DND-41 (cell line): ENCODE data around the gene ZKSCAN5.

Source experiments
- ATAC-seq: fragments of 200-7000 bp; cut with Tn5 transposase; 3 replicates; pipeline ENCODE4 v1.9.1; 2021; ENCODE audit warnings: low read depth; ENCODE audit not compliant: insufficient read depth
- DNase-seq: peaks from one replicate; pipeline ENCODE4 v3.0.0-alpha.2; 2020
- H2AFZ ChIP-seq: 2 replicates; pipeline ENCODE4 v1.6.0; 2012; ENCODE audit warnings: low read depth, low read length
- H3K27ac ChIP-seq: 2 replicates; pipeline ENCODE4 v1.5.1; 2012; ENCODE audit warnings: low read length, inconsistent platforms
- H3K27me3 ChIP-seq: fragments of 200-600 bp; sonication (generic); 2 replicates; pipeline ENCODE4 v1.6.0; 2012; ENCODE audit warnings: low read length, mild to moderate bottlenecking, inconsistent platforms; ENCODE audit not compliant: insufficient read depth, poor library complexity
- H3K36me3 ChIP-seq: 2 replicates; pipeline ENCODE4 v1.5.1; 2012; ENCODE audit warnings: low read length, inconsistent platforms; ENCODE audit not compliant: insufficient read depth
- H3K4me1 ChIP-seq: 2 replicates; pipeline ENCODE4 v1.5.1; 2012; ENCODE audit warnings: mild to moderate bottlenecking, low read length; ENCODE audit not compliant: insufficient read depth
- H3K4me2 ChIP-seq: 2 replicates; pipeline ENCODE4 v1.6.0; 2012; ENCODE audit warnings: mild to moderate bottlenecking, moderate library complexity, low read length, inconsistent platforms; ENCODE audit not compliant: insufficient read depth
- H3K4me3 ChIP-seq, 2 experiments: fragments of 200-600 bp in 1 of 2; shearing (Covaris generic) in 1 of 2; 2 replicates each; pipeline ENCODE4 v1.5.1; 2012 to 2016; ENCODE audit warnings: inconsistent platforms in 2 of 2, low read length in 2 of 2, mild to moderate bottlenecking in 2 of 2, low read depth in 1 of 2, moderate library complexity in 1 of 2
- H3K79me2 ChIP-seq: 2 replicates; pipeline ENCODE4 v1.6.0; 2012; ENCODE audit warnings: low read length, inconsistent platforms; ENCODE audit not compliant: insufficient read depth
- H3K9ac ChIP-seq: 2 replicates; pipeline ENCODE4 v1.6.0; 2012; ENCODE audit warnings: low read depth, mild to moderate bottlenecking, inconsistent platforms, low read length, moderate library complexity
- H3K9me3 ChIP-seq: 2 replicates; pipeline ENCODE4 v1.5.1; 2012; ENCODE audit warnings: low read length, moderate library complexity, mild to moderate bottlenecking, inconsistent platforms; ENCODE audit not compliant: insufficient read depth, severe bottlenecking
- H4K20me1 ChIP-seq: 2 replicates; pipeline ENCODE4 v1.6.0; 2012; ENCODE audit warnings: low read length; ENCODE audit not compliant: insufficient read depth
- EZH2 ChIP-seq: IDR thresholded peaks from 3 replicates; pipeline ENCODE4 v1.6.1; 2012; ENCODE audit warnings: borderline replicate concordance, low read depth, mild to moderate bottlenecking, moderate library complexity, low read length, inconsistent platforms; ENCODE audit not compliant: severe bottlenecking
- TF ChIP-seq, protein P1 (sequence below): IDR thresholded peaks from 2 replicates; pipeline ENCODE4 v1.5.1; 2012; ENCODE audit warnings: borderline replicate concordance, low read length, moderate library complexity, mild to moderate bottlenecking; ENCODE audit not compliant: poor library complexity, severe bottlenecking; ENCODE audit errors: extremely low read depth

ZKSCAN5 gene

GRCh38 chr7:99557196-99557607 lies 52.7 kb downstream of the ZKSCAN5 start:
- Histone ChIP-seq H3K9ac (peak overlapping the region; percentile 99), H3K36me3 (peaks cover 67% of the 10 kb centered on the region)

DNA sequence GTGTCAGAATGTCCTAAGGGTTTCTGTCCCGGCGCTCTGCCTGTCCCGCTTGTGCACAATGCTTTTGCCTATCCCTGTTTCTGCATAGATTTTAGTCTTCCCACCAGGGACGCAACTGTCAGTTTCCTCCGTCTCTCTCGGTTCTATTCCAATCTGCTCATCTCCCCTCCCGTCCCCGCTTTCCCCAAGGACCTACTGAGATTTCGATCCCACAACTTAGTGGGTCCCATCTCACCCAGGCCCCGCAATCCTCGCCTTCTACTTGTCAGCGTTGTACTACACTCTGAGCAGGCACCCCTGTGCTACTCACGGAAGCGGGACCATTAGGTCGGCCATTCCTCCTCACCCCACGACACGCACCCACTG lies 53.5 kb downstream of the ZKSCAN5 start:
- Histone ChIP-seq H3K27ac (peak overlapping the region; percentile 99), H3K4me2 (peak overlapping the region; percentile 89), H2AFZ (peak overlapping the region; percentile 97), H3K9ac (peak overlapping the region; percentile 99), H3K9me3 (no peaks in the 10 kb centered on the region), H4K20me1 (peaks cover 27% of the 10 kb centered on the region; the same call in 1 of the 2 replicates), H3K36me3 (peaks cover 74% of the 10 kb centered on the region), H3K27me3 (no peaks in the 10 kb centered on the region), H3K4me1 (peaks cover 47% of the 10 kb centered on the region), H3K4me3 (peak overlapping the region; percentile 87 to 97), H3K79me2 (peaks cover 75% of the 10 kb centered on the region)
- no peak for TF ChIP-seq EZH2
- TF ChIP-seq, protein P1, sequence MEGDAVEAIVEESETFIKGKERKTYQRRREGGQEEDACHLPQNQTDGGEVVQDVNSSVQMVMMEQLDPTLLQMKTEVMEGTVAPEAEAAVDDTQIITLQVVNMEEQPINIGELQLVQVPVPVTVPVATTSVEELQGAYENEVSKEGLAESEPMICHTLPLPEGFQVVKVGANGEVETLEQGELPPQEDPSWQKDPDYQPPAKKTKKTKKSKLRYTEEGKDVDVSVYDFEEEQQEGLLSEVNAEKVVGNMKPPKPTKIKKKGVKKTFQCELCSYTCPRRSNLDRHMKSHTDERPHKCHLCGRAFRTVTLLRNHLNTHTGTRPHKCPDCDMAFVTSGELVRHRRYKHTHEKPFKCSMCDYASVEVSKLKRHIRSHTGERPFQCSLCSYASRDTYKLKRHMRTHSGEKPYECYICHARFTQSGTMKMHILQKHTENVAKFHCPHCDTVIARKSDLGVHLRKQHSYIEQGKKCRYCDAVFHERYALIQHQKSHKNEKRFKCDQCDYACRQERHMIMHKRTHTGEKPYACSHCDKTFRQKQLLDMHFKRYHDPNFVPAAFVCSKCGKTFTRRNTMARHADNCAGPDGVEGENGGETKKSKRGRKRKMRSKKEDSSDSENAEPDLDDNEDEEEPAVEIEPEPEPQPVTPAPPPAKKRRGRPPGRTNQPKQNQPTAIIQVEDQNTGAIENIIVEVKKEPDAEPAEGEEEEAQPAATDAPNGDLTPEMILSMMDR, result no peak
- peak; percentile 66 for ATAC-seq
- no peak for DNase-seq

More at GRCh38 chr7:99557196-99557607, 52.7 kb downstream of the ZKSCAN5 start:
- H4K20me1 ChIP-seq, result peaks cover 24% of the 10 kb centered on the region; the same call in 1 of the 2 replicates
- peak overlapping the region; percentile 87 to 97 for H3K4me3 ChIP-seq
- no peaks in the 10 kb centered on the region for H3K27me3 ChIP-seq
- no peaks in the 10 kb centered on the region for H3K9me3 ChIP-seq
- H3K27ac ChIP-seq, result peak overlapping the region; percentile 99
- H2AFZ ChIP-seq, result no peak overlapping the region
- peak overlapping the region; percentile 89 for H3K4me2 ChIP-seq
- H3K79me2 ChIP-seq, result peaks cover 72% of the 10 kb centered on the region
- DNase-seq (no peak), ATAC-seq (no peak)
- peaks cover 53% of the 10 kb centered on the region for H3K4me1 ChIP-seq
- TF ChIP-seq, protein P1, result no peak

DNA sequence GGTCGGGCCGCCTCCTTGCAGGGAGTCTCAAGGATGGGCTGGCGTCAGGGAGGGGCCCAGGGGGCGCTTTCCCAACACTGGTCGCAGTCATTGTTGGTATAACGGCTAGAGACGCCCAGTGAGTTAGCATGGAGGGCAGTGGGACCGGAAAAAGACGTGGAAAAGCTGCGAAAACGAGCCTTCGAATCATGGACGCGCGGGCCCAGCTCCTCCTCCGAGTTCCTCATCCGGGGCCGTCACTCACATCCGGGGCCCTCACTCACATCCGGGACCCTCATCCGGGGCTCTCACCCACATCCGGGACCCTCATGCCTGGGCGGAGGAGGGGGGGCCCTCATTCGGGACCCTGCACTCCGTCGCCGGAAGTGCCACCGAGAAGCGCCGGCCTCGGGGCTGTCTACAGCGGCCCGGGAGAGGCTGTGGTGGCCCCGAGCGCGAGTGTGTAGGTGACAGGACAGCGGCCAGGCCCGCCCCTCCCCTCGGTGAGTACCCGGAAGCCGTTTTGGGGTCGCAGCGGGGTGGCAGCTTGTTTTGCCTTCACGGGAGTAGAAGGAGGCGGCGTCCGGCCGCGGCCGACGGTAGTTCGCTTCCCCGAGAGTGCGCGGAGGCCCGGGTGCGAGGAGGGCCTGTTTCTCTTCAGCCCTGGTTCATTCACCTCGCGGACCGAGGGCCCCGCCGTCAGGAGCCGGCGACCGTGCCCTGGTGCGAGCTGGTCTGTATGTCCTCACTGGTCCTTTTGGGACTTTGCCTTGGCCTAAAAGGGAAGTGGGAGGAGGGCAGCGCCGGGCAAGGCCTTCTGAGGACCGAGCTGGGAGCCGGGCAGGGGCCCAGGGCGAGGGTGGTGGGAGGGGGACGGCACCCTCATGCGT lies 54.1 kb downstream of the ZKSCAN5 start, which contains the start of gene ZNF655:
Gene ZNF655, plus strand, starts transcription at position 337 of the 869 bp plus-strand sequence. CDS start 1,918 bp downstream, outside the sequence.
- Histone ChIP-seq H3K27me3 (no peaks in the 10 kb centered on the region), H4K20me1 (peaks cover 28% of the 10 kb centered on the region; the same call in 1 of the 2 replicates), H3K79me2 (peaks cover 79% of the 10 kb centered on the region), H3K36me3 (peaks cover 78% of the 10 kb centered on the region), H3K4me1 (peaks cover 41% of the 10 kb centered on the region), H3K27ac (peak within 1 kb of the TSS; percentile 99), H3K4me3 (peak within 1 kb of the TSS; percentile 87 to 97), H3K9ac (peak within 1 kb of the TSS; percentile 99), H2AFZ (peak within 1 kb of the TSS; percentile 97), H3K4me2 (peak within 1 kb of the TSS; percentile 89), H3K9me3 (no peaks in the 10 kb centered on the region)
- ATAC-seq, result peak; percentile 94
- no peak for TF ChIP-seq EZH2
- TF ChIP-seq, protein P1, result no peak
- peak; percentile 96 for DNase-seq
